Loucy (cell line): Measurements from ENCODE around the gene BACH2.

Experiments
- EZH2phosphoT487 ChIP-seq: fragments of 200-600 bp; IDR thresholded peaks from 2 replicates; pipeline ENCODE4 v1.6.1; 2018; ENCODE audit warnings: antibody characterized with exemption, mild to moderate bottlenecking, moderate library complexity, borderline replicate concordance
- TF ChIP-seq, protein P1 (sequence below): fragments of 200-600 bp; sonication (generic); conservative IDR thresholded peaks from 2 replicates; pipeline ENCODE4 v1.5.1; 2014; ENCODE audit warnings: mild to moderate bottlenecking, antibody characterized with exemption, low read length

DNA sequence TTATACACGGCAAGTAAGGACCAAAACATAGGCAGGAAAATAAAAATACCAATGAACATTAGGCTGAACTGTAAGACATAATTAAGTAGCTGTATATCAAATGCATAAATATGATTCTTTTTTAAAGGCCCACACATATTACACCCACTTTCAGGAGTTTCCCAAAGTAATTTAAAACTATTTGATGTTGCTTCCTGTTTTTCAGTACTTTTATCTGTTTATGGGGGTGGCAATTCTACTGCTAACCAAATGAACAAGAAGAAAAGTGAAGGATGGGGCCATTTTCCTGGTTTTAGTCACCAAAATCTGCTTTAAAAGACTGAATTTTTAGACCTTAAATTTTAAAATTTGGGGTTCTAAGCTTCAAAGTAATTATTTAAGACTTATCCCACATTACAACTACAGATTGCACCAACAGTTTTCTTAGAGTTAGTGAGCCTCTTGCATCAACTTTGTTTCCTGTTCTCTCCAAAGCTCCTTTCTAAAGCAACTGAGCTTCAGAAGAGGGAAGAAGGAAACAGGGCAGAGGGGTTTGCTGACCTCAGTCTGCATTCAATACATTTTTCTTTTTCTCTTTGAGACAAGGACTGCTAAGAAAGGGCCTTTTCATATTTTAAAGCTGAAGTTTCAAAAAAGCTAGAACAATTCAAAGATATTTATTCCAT, 191.0 kb downstream of the BACH2 start:
- TF ChIP-seq, protein P1, sequence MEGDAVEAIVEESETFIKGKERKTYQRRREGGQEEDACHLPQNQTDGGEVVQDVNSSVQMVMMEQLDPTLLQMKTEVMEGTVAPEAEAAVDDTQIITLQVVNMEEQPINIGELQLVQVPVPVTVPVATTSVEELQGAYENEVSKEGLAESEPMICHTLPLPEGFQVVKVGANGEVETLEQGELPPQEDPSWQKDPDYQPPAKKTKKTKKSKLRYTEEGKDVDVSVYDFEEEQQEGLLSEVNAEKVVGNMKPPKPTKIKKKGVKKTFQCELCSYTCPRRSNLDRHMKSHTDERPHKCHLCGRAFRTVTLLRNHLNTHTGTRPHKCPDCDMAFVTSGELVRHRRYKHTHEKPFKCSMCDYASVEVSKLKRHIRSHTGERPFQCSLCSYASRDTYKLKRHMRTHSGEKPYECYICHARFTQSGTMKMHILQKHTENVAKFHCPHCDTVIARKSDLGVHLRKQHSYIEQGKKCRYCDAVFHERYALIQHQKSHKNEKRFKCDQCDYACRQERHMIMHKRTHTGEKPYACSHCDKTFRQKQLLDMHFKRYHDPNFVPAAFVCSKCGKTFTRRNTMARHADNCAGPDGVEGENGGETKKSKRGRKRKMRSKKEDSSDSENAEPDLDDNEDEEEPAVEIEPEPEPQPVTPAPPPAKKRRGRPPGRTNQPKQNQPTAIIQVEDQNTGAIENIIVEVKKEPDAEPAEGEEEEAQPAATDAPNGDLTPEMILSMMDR: no peak
- TF ChIP-seq EZH2phosphoT487: no peak
